ENCODE measurements around the gene CIPC.

Gene CIPC

GRCh38 chr14:77097700-77098528, at the start of gene CIPC:
TSS of gene CIPC (plus strand) at chr14:77098258. CDS start at chr14:77105709, 7,451 bp downstream.
- peak; percentile 96 for DNase-seq (ENCODE audit: low read depth)

DNA sequence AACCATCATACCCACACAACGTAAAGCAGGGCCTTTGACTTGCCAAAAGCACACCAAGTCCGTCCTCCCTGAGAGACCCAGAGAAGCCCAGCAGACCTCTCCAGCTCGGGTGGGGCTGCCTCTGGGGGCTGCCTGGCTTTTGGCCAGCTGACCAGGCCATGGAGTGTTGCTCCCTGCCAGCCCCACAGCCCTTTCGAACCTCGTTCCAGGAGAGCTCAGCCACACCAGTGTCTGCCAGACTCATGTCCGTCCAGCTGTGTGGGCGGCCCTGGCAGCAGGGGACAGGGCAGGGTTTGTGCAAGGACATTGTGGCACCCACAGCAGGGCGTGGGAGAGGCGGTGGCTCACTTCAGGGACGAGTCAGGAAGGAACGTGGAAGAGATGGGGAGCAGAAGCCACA, 46.9 kb upstream of the CIPC start:
- DNase-seq (ENCODE audit: low read depth): no peak

DNA sequence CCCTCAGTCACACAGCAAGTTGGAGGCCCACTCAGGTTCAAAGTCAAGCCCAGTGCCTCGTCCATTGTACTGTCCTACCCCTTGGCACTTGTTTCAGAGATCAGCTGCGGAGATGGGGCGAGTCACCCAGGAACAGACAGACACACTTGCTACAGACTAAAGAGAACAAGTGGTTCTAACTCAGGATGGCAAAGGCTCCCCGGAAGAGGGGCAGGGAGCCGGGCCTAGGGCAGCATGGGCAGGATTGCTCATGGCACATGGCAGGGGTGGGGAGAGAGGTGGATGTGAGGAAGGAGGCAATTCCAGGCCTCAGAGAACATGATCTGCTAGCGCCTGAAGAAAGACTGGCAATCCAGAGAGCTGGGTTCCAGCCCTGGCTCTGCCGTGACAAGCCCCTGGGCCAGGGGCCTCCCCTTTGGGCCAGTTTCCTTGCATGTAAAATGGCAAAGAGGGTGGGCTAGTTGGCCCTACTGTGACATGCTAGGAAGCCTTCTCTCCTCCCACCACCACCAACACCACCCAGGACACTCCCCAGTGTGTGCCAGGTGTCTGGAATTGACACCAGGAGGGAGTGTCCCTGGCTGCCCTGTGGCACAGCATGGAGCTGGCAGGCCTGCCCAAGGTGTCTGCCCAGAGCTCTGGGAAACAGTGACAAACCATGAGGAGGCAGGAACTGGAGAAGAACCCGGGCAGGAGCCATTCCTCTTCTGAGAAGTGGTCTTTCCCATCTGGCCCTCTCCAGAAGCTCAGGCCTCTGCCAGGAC, 45.6 kb upstream of the CIPC start:
- no peak for DNase-seq (ENCODE audit: low read depth)

DNA sequence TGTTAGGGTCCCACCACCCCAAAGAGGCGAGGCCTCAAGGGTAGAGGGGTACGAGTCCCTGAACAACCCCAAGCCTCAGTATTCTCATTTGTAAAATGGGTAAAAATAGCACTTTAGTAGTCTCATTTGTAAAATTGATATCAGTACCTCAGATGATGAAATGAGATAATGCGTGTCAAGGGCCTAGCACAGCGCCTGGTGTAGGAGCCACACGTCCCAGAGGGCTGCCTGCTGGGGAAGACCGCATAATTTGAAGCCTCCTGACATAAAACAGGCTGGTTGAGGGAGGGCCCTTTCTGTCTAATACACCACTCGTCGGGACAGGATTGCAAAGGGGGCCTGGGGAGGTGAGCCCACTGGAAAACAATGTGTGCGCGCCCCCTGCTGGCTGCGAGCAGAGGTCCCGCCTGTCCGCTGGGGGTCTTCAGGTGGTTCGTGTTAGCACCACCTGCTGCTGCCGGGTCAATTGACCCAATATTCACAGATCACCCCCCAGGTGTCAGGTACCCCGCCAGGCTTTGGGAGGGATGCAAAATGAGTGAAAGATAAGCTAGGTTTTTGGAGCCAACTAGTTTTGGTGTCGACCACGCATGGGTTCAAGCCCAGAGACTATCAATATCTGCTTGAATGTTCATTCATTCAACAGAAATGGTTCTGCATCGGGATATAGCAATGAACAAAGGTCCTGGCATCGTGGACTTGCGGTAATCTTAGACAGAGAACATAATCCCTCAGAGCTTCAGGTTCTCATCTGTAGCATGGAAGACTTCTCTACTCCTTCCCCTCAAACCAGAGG, 44.8 kb upstream of the CIPC start:
- DNase-seq (ENCODE audit: low read depth): no peak

DNA sequence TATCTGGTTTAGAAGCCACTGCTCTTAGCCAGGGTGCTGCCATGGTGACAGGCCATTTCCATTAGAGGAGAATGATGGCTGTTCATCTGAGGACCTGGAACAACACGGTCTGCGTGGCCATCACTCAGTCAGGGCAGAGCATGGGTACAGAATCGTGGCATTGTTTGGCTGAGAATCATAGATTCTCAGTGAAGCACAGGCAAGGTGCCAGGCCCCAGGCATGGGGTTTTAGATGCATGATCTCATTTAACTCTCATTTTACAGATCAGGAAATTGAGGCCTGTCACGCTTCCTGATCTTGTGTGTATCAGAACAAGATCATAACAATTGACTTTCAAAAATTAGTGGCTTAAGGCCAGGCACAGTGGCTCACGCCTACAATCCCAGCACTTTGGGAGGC, 42.8 kb upstream of the CIPC start:
- DNase-seq (ENCODE audit: low read depth): no peak

- no peak for DNase-seq (ENCODE audit: low read depth)
Measured at GRCh38 chr14:77055981-77056380, 42.1 kb upstream of the CIPC start.

DNA sequence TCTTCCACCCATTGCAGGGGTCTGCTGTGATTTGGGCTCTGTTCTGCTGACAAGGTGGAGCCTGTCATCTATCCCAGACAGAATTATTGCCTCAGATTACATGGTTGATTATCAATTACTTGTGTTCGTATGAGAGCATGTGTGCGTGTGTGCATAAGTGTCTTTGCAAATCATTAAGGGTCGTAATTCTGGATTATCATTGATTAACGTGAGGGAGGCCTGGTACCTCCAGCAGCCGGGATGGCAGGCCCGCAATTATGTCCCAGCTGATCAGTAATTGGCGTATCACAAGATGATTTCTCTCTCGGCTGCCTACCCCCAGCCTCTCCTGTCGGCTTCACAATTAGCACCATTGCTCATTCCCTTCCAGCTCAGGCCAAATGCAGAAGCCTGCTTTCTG, 39.9 kb upstream of the CIPC start:
- no peak for DNase-seq (ENCODE audit: low read depth)

DNA sequence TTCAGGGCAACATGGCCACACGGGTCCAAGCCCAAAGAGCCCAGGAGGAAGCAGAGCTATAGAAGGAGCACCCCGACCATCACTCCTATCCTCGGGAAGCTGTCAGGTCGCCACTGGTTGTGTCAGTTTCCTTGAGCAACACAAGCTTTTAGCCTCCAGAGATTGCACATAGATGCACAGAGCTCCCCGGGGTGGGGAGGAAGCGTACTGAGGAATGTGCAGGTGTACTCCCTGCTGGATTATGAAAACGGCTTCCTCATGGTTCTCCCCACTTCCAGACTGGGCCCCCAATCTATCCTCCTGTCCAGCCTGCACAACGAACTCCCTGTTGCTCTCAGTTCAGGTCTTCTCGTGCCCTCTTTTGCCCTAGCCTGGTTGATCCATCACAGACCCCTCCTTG, 39.3 kb upstream of the CIPC start:
- no peak for DNase-seq (ENCODE audit: low read depth)

DNA sequence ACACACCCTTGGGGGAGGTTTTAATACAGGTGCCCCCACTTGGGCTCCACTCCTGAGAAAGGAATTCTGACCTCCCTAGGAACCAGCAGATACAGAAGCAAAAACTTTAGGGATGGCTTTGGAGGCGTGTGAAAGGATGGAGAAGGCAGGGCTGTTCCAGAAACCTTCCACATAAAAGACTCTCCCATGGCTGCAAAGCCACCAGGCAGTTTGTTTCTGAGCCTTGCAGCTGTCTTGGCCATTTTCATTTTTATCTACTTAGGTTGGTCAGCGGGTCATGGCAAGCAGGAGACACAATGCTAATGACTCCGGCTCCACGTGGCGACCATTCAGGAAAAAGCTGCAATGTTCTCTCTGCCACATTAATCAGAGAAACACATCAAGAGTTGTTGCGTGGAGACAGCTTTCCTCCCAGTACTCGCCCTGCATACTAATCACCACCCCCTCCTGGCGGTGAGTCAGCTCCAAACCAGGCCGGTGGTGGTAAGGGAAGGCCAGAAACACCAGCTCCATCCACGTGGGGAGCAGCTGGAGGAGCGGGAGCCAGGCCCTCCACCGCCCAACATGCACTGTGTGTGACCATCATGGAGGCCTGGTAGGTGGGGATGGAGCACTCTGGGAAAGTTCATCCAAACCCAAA, 38.7 kb upstream of the CIPC start:
- DNase-seq (ENCODE audit: low read depth): no peak

DNA sequence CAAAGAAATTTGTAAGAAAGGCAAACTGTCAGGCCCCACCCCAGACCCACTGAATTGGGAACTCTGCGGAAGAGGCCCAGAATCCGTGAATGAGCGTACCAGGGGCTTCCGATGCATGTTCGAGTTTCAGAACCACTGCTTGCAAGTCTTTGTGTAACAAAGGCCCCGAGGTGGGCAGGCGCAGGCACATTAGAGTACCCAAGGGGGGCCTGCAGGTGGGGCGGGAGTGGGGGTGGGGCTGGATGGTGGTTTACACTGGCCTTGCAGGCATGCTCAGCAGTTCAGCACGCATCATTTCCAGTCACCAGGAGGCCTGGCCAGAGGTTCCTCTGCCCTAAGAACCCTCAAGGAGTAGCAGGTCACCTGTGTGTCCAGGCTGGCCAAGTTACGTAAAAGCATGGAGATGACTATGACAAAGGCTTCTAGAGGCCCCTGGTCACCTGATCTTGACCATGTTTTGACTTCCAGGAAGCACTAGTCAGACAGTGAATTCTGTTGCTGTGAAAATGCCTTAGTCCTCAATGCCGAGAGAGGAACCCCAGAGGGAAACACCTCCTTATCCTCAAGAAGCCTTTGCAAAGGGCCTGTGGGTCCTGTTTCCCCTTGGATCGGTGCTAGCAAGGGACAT, 36.3 kb upstream of the CIPC start:
- no peak for DNase-seq (ENCODE audit: low read depth)

DNA sequence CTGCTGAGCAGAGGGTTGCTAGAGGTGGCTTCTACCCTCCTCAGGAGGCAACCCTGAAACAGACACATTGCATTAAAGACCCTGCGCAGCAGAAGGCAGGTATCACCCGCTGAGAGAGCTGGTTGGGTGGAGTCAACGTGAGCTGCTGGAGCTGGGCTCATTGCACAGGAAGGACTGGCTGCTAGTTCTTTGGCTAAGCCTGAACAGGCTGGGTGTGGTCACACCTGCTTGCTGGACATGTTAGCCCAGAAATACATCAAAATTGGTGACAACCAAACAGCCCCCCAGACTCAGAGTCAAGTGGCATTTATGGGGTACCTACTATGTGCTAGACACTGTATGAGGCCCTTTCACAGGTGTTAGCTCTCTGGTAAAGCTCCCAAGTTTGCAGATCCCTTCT, 35.8 kb upstream of the CIPC start:
- DNase-seq (ENCODE audit: low read depth): no peak

DNA sequence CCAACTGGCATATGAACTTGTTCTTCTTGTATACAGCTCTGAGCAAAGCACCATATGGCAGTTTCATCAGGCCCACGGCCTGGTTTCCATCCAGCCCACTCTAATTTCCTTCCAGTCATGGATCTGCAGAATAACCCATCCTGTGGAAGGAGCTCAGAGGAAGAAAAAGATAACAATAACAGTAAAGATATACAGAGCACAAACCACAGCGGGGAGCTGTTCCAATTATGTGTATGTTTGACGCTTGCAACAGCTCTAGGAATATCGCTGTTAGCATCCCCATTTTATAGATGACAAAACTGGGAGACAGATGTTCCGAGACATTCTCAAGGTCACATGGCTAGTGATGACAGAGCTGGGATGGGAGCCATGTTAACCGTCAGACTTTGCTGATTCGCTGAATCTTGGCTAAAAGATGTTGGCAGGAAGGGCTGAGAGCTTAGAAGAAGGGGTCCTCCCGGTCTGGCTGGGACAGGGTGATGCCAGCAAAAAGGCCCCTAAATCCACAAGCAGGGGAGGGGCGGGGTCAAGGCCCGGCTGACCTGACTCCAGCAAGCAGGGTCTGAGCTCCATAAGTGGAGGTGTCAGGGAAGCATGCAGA, 34.4 kb upstream of the CIPC start:
- no peak for DNase-seq (ENCODE audit: low read depth)

DNA sequence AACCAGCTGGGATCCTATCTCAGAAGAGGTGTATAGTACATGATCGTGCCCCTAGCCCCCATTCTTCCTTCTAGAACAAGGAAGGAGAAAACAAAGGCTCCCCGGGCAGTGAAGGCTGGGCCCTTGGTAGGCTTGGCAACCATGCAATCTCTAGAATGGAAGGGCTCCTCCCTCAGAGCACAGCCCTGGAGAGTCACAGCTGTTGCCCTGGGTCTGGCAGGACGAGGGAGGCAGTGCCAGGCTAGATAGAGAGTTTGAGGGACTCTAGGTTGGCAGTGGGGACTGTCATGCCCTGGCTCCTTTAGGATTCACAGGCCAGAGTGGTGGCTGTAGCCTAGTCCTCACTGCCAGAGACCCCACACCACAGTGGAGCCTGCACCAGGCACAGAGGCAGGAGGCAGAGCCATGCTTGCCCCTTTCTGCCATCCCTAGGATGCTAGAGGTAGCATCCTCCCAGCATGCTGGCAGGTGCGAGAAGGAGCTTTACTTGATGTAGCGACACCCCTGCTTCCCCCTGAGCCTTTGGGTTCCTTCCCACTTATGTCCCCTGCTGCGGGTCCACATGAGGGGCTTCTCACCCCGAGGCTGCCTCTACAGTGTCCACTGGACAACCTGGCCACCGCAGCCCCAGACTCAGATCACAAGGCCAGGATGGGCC, 33.4 kb upstream of the CIPC start:
- no peak for DNase-seq (ENCODE audit: low read depth)

GRCh38 chr14:77065851-77066577, 32.0 kb upstream of the CIPC start:
- no peak for DNase-seq (ENCODE audit: low read depth)

DNA sequence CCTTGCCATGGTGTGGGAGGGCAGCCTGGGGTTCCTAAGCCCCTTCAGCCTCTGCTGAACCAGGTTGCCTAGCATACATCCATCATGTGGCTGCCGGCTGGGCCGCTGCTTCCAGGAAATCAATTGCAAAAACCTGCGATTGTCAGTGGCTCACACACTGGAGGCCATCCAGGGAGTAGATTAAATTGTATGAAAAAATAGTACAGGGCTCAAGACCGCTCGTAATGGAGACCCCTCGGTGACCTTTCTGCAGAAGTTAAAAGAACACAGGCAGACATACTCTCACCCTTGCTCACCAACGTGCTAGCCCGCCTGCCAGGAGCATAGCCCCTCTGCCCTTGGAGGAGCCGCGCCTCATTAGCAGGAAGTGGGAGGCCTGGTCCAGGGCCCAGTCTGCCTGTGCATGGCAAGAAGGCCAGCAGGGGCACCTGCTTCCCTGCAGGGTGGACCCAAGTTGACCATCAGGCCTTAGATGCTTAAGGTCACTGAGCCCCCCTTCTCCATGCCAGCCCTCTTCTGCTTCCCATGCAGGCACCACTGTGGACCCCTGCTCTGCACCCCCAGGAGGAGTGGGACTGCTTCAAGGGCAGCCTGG, 31.4 kb upstream of the CIPC start:
- no peak for DNase-seq (ENCODE audit: low read depth)

GRCh38 chr14:77067632-77068516, 30.2 kb upstream of the CIPC start:
- DNase-seq (ENCODE audit: low read depth): no peak

GRCh38 chr14:77068517-77069200, 29.4 kb upstream of the CIPC start:
- DNase-seq (ENCODE audit: low read depth): no peak

DNA sequence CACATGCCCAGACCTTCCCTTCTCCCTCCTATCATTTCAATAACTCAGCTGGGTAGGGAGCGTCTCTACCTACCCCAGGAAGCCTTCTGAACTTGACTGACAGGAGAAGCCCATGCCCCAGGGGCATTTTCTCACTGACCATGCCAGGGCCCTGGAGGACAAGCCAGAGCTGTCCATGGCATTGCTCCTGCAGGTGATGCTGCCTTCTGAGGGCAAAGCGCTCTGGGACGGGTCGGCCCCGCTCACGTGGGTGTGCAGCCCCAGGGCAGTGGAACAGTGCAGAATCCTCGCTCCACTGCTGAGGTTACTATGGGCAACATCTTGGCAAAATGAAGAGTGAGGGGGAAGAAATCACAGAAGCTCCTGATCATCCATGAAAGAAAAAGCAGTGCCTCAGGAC, 28.5 kb upstream of the CIPC start:
- no peak for DNase-seq (ENCODE audit: low read depth)

All from CMK (cell line).